ENCODE data around the gene UBE2J2. TPM values are rescaled to one million over a fixed set of nuclear protein-coding genes. Genes with fewer than 3 reads are reported as not detected.
A peak's percentile ranks its signal among the peaks of the same experiment; 100 is the strongest.

UBE2J2 gene
- total RNA-seq, 1 experiment from 2014 or later = 83.4 TPM

GRCh38 chr1:1218524-1219200 is 55.0 kb downstream of the UBE2J2 start:
- H2BK5ac ChIP-seq (ENCODE audit: insufficient read length, low read length) = no peak overlapping the region
- H3K4me3 Mint-ChIP-seq = no peak overlapping the region
- DNase-seq = no peak
- H4K20me1 ChIP-seq (ENCODE audit: control insufficient read depth, insufficient read depth, insufficient read length) = no peaks in the 10 kb centered on the region
- TF ChIP-seq CTCF (conservative IDR thresholded peaks at IDR 0.05) = no peak
- H2BK15ac ChIP-seq (ENCODE audit: low read depth, low read length) = no peak overlapping the region
- H3K18ac ChIP-seq (ENCODE audit: insufficient read length, low read depth, low read length) = no peak overlapping the region
- H4K91ac ChIP-seq (ENCODE audit: insufficient read length, low read depth, low read length) = no peak overlapping the region
- H3K56ac ChIP-seq (ENCODE audit: insufficient read length, low read depth, low read length) = no peak overlapping the region
- peaks cover 22 to 47% (median 37%) of the 10 kb centered on the region in 3 experiments for H3K36me3 Mint-ChIP-seq (ENCODE audit: insufficient read depth in 1 of 3, low read depth in 3 of 3)
- H3K4me1 ChIP-seq (ENCODE audit: insufficient read depth, low read length) = no peaks in the 10 kb centered on the region
- no peak overlapping the region for H3K4me2 ChIP-seq (ENCODE audit: insufficient read depth, insufficient read length, low read length)
- H3K27me3 Mint-ChIP-seq (ENCODE audit: low read depth) = no peaks in the 10 kb centered on the region; the same call in 1 of the 2 replicates
- no peak overlapping the region for H3K14ac ChIP-seq (ENCODE audit: insufficient read depth, low read length)
- H3K9ac ChIP-seq (ENCODE audit: extremely low read depth, insufficient read length, low read length) = no peak overlapping the region
- H4K8ac ChIP-seq (replicated peaks; ENCODE audit: insufficient read length, low read depth, low read length) = no peak overlapping the region
- no peak overlapping the region for H2AFZ ChIP-seq (ENCODE audit: low read length)
- peaks cover 0 to 4% of the 10 kb centered on the region in 2 experiments; a peak in 1 of 4 replicates for H3K4me1 Mint-ChIP-seq
- H2BK20ac ChIP-seq (ENCODE audit: low read depth, low read length, poor library complexity, severe bottlenecking) = no peak overlapping the region
- no peak overlapping the region for H3K27ac ChIP-seq (ENCODE audit: insufficient read length, low read depth, low read length)
- no peaks in the 10 kb centered on the region for H3K23me2 ChIP-seq (ENCODE audit: insufficient read length, low read depth, low read length, poor library complexity, severe bottlenecking)
- no peaks in the 10 kb centered on the region for H3K27me3 ChIP-seq (ENCODE audit: insufficient read depth, low read length)
- no peak overlapping the region for H2BK120ac ChIP-seq (ENCODE audit: low read depth, low read length, poor library complexity, severe bottlenecking)
- no peak overlapping the region for H3K23ac ChIP-seq (ENCODE audit: insufficient read length, low read depth, low read length)
- H2AK5ac ChIP-seq (ENCODE audit: insufficient read length, low read length) = no peak overlapping the region
- no peaks in the 10 kb centered on the region for H3K79me2 ChIP-seq (ENCODE audit: insufficient read depth, low read length)
- H3T11ph ChIP-seq (ENCODE audit: low read length) = no peak overlapping the region
- 0 out of 7 replicates have a peak overlapping the region, but pooled peaks of 1 of the 3 experiments have one; percentile 40 for H3K27ac Mint-ChIP-seq
- H4K5ac ChIP-seq (ENCODE audit: insufficient read length, low read depth, low read length) = no peak overlapping the region
- H3K79me1 ChIP-seq (ENCODE audit: insufficient read depth, low read depth, low read length, poor library complexity, severe bottlenecking) = no peaks in the 10 kb centered on the region
- no peak overlapping the region for H3K4ac ChIP-seq (ENCODE audit: low read depth, low read length)
- H3K9me3 Mint-ChIP-seq = no peaks in the 10 kb centered on the region; a peak in 1 of 5 replicates
- no peak overlapping the region for H2BK12ac ChIP-seq (ENCODE audit: insufficient read length, low read depth, low read length)
- H3K9me3 ChIP-seq (ENCODE audit: control insufficient read depth, low read depth, low read length) = no peaks in the 10 kb centered on the region
- no CpG with 5 or more reads among the region's 36 CpGs for WGBS (ENCODE audit: extremely low coverage, insufficient read length, low lambda C conversion rate)

Data from H9 (cell line).